Chondrocyte (in vitro differentiated cells): Measurements from ENCODE around the gene SUMF1. TPM values are rescaled to one million over a fixed set of nuclear protein-coding genes. Genes with fewer than 3 reads are reported as not detected.

ENCODE experiments used
- DNase-seq: peaks from one replicate; pipeline ENCODE4 v3.0.0; 2021; ENCODE audit warnings: mixed read lengths, low spot score
- H3K27ac Mint-ChIP-seq: one replicate; pipeline ENCODE4 v1.8.0; 2021; ENCODE audit warnings: mild to moderate bottlenecking, moderate library complexity, mixed read lengths; ENCODE audit not compliant: unreplicated experiment
- H3K27me3 Mint-ChIP-seq: 2 replicates; pipeline ENCODE4 v1.8.0; 2021; ENCODE audit warnings: low read depth, mixed read lengths
- H3K36me3 Mint-ChIP-seq: 2 replicates; pipeline ENCODE4 v1.8.0; 2021; ENCODE audit warnings: low read depth, mixed read lengths
- H3K4me1 Mint-ChIP-seq: 2 replicates; pipeline ENCODE4 v1.8.0; 2021; ENCODE audit warnings: low read depth, mild to moderate bottlenecking, mixed read lengths
- H3K4me3 Mint-ChIP-seq: one replicate; pipeline ENCODE4 v1.8.0; 2021; ENCODE audit warnings: mild to moderate bottlenecking, moderate library complexity, mixed read lengths; ENCODE audit not compliant: unreplicated experiment
- H3K9me3 Mint-ChIP-seq: 2 replicates; pipeline ENCODE4 v1.8.0; 2021; ENCODE audit warnings: low read depth, mixed read lengths
- total RNA-seq: library from RNA; stranded (reverse); gene quantifications from 3 replicates; pipeline ENCODE4 v1.2.1, GENCODE V29; 2021
- TF ChIP-seq, protein P1 (sequence below): fragments of 200-600 bp; sonication (generic); IDR thresholded peaks from 2 replicates; pipeline ENCODE4 v1.5.0; 2021; ENCODE audit warnings: antibody characterized with exemption, mild to moderate bottlenecking, moderate library complexity

The SUMF1 gene
- total RNA-seq, 1 donor from 2014 or later: 33.0 TPM

DNA sequence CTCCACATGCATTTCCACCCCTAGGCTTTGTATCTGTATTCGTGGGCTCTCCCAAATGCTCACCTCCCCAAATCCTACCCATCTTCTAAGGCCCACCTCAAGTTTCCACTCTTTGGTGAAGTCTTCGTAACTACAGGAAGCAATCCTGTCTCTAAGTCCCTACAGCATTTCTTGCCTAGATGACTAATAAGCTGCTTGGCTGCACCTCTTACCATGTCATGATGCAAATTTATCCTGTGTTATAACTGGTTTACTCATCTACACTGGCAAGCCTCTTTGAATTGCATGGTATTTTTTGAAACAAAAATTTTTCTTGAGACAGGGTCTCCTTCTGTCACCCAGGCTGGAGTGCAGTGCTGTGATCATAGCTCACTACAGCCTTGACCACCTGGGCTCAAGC lies 90.6 kb downstream of the SUMF1 start:
- no peak overlapping the region for H3K27ac Mint-ChIP-seq
- H3K4me1 Mint-ChIP-seq: no peaks in the 10 kb centered on the region
- H3K27me3 Mint-ChIP-seq: no peaks in the 10 kb centered on the region
- no peak for DNase-seq
- H3K9me3 Mint-ChIP-seq: peaks cover 23% of the 10 kb centered on the region
- TF ChIP-seq, protein P1, sequence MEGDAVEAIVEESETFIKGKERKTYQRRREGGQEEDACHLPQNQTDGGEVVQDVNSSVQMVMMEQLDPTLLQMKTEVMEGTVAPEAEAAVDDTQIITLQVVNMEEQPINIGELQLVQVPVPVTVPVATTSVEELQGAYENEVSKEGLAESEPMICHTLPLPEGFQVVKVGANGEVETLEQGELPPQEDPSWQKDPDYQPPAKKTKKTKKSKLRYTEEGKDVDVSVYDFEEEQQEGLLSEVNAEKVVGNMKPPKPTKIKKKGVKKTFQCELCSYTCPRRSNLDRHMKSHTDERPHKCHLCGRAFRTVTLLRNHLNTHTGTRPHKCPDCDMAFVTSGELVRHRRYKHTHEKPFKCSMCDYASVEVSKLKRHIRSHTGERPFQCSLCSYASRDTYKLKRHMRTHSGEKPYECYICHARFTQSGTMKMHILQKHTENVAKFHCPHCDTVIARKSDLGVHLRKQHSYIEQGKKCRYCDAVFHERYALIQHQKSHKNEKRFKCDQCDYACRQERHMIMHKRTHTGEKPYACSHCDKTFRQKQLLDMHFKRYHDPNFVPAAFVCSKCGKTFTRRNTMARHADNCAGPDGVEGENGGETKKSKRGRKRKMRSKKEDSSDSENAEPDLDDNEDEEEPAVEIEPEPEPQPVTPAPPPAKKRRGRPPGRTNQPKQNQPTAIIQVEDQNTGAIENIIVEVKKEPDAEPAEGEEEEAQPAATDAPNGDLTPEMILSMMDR: no peak
- peaks cover 21% of the 10 kb centered on the region for H3K36me3 Mint-ChIP-seq
- H3K4me3 Mint-ChIP-seq: no peak overlapping the region

DNA sequence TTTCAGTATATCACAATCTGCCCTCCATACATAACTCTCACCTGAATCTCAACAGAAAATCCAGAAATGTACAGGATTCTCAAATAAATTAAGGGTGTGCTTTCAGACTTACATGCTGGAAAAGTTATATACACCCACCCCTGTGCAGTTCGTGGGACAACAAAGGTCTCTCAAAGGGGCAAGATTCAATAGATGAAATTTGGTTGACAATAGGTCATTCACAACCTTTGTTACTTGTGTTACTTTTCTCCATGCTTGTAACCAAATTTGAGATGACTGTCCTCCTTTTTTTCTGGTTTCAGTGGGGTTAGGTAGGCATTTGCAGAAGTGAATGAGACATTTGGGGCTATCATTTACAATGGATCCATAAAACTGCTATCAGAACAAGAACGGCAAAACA lies 91.2 kb downstream of the SUMF1 start:
- DNase-seq: no peak
- Mint-ChIP-seq H3K27me3 (no peaks in the 10 kb centered on the region), H3K27ac (no peak overlapping the region), H3K4me3 (no peak overlapping the region), H3K9me3 (peaks cover 23% of the 10 kb centered on the region), H3K36me3 (peaks cover 21% of the 10 kb centered on the region), H3K4me1 (no peaks in the 10 kb centered on the region)
- TF ChIP-seq, protein P1: no peak

DNA sequence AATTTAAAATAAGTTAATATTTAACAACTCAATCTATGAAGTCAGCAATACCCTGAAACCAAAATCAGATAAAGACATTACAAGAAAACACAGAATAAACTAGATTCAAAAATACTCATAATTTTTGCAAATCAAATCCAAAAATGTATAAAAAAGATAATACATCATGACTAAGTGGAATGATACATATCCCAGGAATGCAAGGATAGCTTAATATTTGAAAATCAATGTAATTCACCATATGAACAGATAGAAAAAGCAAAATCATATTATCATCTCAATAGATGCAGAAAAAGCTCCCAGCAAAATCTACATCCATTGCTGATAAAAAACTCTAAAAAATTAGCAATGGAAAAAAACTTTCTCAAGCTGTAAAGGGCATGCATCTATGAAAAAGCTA lies 93.4 kb downstream of the SUMF1 start:
- no peak overlapping the region for H3K27ac Mint-ChIP-seq
- TF ChIP-seq, protein P1: no peak
- H3K4me3 Mint-ChIP-seq: no peak overlapping the region
- H3K4me1 Mint-ChIP-seq: no peaks in the 10 kb centered on the region
- DNase-seq: no peak
- peaks cover 17% of the 10 kb centered on the region for H3K36me3 Mint-ChIP-seq
- H3K9me3 Mint-ChIP-seq: peaks cover 19% of the 10 kb centered on the region
- H3K27me3 Mint-ChIP-seq: no peaks in the 10 kb centered on the region

DNA sequence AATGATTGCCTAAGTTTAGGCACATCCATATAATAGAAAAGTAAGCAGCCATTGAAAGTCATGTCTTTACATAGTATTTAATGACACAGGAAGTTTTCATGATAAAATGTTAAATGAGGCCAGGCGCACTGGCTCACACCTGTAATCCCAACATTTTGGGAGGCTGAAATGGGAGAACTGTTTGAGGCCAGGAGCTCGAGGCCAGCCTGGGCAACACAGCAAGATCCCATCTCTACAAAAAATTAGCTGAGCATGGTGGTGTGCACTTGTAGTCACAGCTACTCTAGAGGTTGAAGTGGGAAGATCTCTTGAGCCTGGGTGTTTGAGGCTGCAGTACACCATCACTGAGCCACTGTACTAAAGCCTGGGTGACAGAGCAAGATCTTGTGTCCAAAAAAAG lies 104.5 kb downstream of the SUMF1 start:
- no peak overlapping the region for H3K27ac Mint-ChIP-seq
- no peak for DNase-seq
- no peaks in the 10 kb centered on the region for H3K9me3 Mint-ChIP-seq
- no peak overlapping the region for H3K4me3 Mint-ChIP-seq
- H3K36me3 Mint-ChIP-seq: no peaks in the 10 kb centered on the region
- H3K4me1 Mint-ChIP-seq: peaks cover 8% of the 10 kb centered on the region
- H3K27me3 Mint-ChIP-seq: no peaks in the 10 kb centered on the region
- TF ChIP-seq, protein P1: no peak

DNA sequence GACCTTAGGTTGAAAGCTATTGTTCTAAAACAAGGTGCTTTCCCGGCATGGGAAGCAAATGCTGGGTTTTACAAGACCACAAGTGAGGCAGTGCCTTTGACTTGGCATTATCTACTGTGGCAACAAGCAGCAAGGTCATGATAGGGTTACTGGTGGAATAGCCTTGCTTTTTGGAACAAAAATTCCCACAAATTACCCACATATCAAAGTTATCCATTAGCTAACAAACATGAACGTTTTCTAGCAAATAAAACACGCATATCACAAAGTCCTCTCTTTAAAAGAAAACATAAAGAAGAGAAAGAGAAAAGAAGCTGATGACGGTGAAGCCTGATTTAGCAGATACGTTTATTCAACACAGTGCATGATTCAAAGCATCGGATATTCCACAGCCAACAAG lies 106.3 kb downstream of the SUMF1 start:
- no peak for DNase-seq
- peaks cover 8% of the 10 kb centered on the region for H3K4me1 Mint-ChIP-seq
- H3K27ac Mint-ChIP-seq: no peak overlapping the region
- TF ChIP-seq, protein P1: no peak
- H3K36me3 Mint-ChIP-seq: no peaks in the 10 kb centered on the region
- H3K9me3 Mint-ChIP-seq: no peaks in the 10 kb centered on the region
- no peaks in the 10 kb centered on the region for H3K27me3 Mint-ChIP-seq
- no peak overlapping the region for H3K4me3 Mint-ChIP-seq
